Mesothelial cell of epicardium (in vitro differentiated cells): Measurements from ENCODE around the gene NOX3. TPM values are rescaled to one million over a fixed set of nuclear protein-coding genes. Genes with fewer than 3 reads are reported as not detected.

ENCODE experiments used
- DNase-seq, 2 experiments: peaks; one replicate each; pipeline ENCODE4 v3.0.0; 2021; ENCODE audit warnings: low spot score in 2 of 2; ENCODE audit not compliant: unreplicated experiment in 2 of 2
- H3K27ac Mint-ChIP-seq: 2 replicates; pipeline ENCODE4 v1.8.0; 2021; ENCODE audit warnings: mixed read lengths
- H3K27me3 Mint-ChIP-seq: 2 replicates; pipeline ENCODE4 v1.8.0; 2021; ENCODE audit warnings: low read depth, mixed read lengths
- H3K36me3 Mint-ChIP-seq: 2 replicates; pipeline ENCODE4 v1.8.0; 2021; ENCODE audit warnings: mixed read lengths
- H3K4me1 Mint-ChIP-seq: 2 replicates; pipeline ENCODE4 v1.8.0; 2021; ENCODE audit warnings: mixed read lengths
- H3K4me3 Mint-ChIP-seq: 2 replicates; pipeline ENCODE4 v1.8.0; 2021; ENCODE audit warnings: mild to moderate bottlenecking, moderate library complexity, mixed read lengths
- H3K9me3 Mint-ChIP-seq: 2 replicates; pipeline ENCODE4 v1.8.0; 2021; ENCODE audit warnings: mixed read lengths
- total RNA-seq: library from RNA; stranded (reverse); gene quantifications from 3 replicates; pipeline ENCODE4 v1.2.1, GENCODE V29; 2021
- TF ChIP-seq, protein P1 (sequence below): fragments of 200-600 bp; sonication (generic); IDR thresholded peaks from one replicate; pipeline ENCODE4 v1.5.0; 2021; ENCODE audit warnings: antibody characterized with exemption; ENCODE audit not compliant: unreplicated experiment

The NOX3 gene
- total RNA-seq, 1 donor from 2014 or later = not detected

DNA sequence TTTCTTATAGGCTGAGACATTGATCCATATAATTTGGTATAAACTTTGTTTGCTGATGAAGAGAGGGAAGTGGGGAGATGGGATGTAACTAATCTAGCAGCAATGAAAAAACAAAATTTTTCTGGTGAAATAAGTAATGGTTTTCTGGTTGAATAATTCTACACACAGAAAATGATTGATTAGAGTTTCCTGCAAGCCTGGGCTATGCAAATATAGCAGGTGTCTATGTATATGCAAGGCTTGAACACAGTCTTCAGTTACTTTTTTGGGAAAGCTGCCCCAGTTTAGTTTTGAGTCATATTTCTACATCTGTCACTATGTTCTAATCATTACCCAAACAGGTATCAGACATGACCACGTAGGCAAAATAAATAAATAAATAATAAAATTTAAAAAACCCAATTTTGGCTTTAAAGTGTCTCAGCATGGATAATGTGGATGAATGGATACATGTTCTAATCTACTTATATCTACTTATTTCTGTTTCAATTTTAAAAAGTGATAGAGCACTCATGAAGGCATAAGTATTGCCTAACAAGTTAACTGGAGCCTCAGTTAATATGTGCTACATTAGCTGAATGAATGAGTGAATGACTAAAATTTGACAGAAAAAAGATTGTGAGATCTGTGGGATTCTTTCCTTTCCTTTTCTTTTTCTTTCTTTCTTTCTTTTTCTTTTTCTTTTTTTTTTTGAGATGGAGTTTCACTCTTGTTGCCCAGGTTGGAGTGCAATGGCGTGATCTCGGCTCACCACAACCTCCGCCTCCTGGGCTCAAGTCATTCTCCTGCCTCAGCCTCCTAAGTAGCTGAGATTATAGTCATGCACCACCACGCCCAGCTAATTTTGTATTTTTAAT lies 104.1 kb downstream of the NOX3 start:
- no peak for DNase-seq
- no peak overlapping the region for H3K27ac Mint-ChIP-seq
- peaks cover 4% of the 10 kb centered on the region for H3K27me3 Mint-ChIP-seq
- H3K4me3 Mint-ChIP-seq = no peak overlapping the region
- H3K4me1 Mint-ChIP-seq = no peaks in the 10 kb centered on the region
- H3K36me3 Mint-ChIP-seq = no peaks in the 10 kb centered on the region
- H3K9me3 Mint-ChIP-seq = peaks cover 31% of the 10 kb centered on the region
- TF ChIP-seq, protein P1, sequence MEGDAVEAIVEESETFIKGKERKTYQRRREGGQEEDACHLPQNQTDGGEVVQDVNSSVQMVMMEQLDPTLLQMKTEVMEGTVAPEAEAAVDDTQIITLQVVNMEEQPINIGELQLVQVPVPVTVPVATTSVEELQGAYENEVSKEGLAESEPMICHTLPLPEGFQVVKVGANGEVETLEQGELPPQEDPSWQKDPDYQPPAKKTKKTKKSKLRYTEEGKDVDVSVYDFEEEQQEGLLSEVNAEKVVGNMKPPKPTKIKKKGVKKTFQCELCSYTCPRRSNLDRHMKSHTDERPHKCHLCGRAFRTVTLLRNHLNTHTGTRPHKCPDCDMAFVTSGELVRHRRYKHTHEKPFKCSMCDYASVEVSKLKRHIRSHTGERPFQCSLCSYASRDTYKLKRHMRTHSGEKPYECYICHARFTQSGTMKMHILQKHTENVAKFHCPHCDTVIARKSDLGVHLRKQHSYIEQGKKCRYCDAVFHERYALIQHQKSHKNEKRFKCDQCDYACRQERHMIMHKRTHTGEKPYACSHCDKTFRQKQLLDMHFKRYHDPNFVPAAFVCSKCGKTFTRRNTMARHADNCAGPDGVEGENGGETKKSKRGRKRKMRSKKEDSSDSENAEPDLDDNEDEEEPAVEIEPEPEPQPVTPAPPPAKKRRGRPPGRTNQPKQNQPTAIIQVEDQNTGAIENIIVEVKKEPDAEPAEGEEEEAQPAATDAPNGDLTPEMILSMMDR = no peak

DNA sequence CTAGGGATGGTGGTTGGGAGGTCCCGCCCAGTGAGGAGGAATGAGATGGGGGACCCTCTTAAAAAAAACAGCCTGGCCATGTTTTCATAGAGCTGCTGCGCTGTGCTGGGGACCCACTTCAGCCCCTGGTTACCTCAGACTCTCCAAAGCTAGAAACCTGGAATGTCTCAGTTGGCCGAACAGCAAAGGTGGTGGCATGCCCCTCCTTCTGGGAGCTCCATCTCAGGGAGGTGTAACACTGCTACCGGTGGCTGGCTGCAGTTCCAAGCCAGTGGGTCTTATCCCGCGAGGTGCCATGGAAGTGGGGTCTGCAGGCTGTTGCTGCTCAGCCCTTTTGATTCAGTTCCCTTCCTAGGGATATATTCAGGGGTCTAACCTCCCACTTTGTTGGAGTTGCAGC lies 105.7 kb downstream of the NOX3 start:
- Mint-ChIP-seq H3K4me3 (no peak overlapping the region), H3K27ac (no peak overlapping the region), H3K9me3 (peaks cover 40% of the 10 kb centered on the region), H3K27me3 (peaks cover 4% of the 10 kb centered on the region), H3K4me1 (no peaks in the 10 kb centered on the region), H3K36me3 (no peaks in the 10 kb centered on the region)
- no peak for DNase-seq
- TF ChIP-seq, protein P1 = no peak

DNA sequence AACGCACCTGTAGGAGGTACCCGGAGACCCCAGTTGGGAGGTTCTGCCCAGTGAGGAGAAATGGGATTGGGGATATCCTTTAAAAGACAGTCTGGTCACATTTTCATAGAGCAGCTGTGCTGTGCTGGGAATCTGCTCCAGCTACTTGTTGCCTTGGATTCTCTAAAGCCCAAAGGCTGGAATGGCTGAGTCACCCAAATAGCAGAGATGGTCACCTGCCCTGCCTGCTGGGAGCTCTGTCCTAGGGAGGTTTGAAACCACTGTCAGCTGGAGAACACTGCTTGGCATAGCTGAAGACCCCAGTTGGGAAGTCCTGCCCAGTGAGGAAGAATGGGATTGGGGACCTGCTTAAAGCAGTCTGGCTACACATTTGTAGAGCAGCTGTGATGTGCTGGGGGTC lies 106.5 kb downstream of the NOX3 start:
- TF ChIP-seq, protein P1 = no peak
- no peak overlapping the region for H3K4me3 Mint-ChIP-seq
- peaks cover 4% of the 10 kb centered on the region for H3K27me3 Mint-ChIP-seq
- H3K4me1 Mint-ChIP-seq = no peaks in the 10 kb centered on the region
- H3K36me3 Mint-ChIP-seq = no peaks in the 10 kb centered on the region
- no peak overlapping the region for H3K27ac Mint-ChIP-seq
- peaks cover 37% of the 10 kb centered on the region for H3K9me3 Mint-ChIP-seq
- DNase-seq = no peak

DNA sequence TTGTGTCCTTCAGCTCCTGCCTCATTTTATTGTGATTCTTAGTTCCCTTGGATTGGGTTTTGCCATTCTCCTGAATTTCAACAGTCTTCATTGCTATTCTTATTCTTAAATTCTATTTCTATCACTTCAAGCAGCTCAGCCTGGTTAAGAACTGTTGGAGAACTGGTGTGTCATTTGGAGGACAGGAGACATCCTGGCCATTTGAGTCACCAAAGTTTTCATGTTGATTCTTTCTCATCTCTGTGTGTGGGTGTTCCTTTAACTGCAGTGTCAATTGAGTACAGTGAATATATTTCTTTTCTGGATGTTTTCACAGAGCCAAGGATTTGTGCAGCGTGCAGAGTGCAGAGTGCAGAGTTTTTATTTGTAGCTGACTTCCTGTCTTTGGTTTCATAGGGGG lies 107.8 kb downstream of the NOX3 start:
- H3K27me3 Mint-ChIP-seq = peaks cover 4% of the 10 kb centered on the region

DNA sequence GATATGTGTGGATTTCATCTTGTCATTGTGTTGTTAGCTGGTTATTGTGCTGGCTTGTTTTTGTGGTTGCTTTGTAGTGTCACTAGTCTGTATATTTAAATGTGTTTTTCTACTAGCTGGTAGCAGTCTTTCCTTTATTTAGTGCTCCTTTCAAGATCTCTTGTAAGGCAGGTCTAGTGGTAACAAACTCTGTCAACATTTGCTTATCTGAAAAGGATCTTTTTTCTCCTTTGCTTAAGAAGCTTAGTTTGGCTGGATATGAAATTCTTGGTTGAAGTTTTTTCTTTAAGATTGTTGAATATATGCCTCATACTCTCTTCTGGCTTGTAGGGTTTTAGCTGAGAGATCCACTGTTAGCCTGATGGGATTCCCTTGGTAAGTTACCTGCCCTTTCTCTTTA lies 108.7 kb downstream of the NOX3 start:
- Mint-ChIP-seq H3K27me3 (peaks cover 4% of the 10 kb centered on the region), H3K4me3 (no peak overlapping the region), H3K9me3 (peaks cover 30% of the 10 kb centered on the region), H3K4me1 (no peaks in the 10 kb centered on the region), H3K27ac (no peak overlapping the region), H3K36me3 (no peaks in the 10 kb centered on the region)
- TF ChIP-seq, protein P1 = no peak
- no peak for DNase-seq

More for the DNA sequence above, 107.8 kb downstream of the NOX3 start:
- no peak for DNase-seq
- H3K4me3 Mint-ChIP-seq = no peak overlapping the region
- no peaks in the 10 kb centered on the region for H3K4me1 Mint-ChIP-seq
- H3K9me3 Mint-ChIP-seq = peaks cover 30% of the 10 kb centered on the region
- H3K36me3 Mint-ChIP-seq = no peaks in the 10 kb centered on the region
- TF ChIP-seq, protein P1 = no peak
- no peak overlapping the region for H3K27ac Mint-ChIP-seq

Other genes with a start within 250 kb of the NOX3 start
- not detected in 3 replicates for gene CLDN20, start 191.8 kb downstream of the NOX3 start, total RNA-seq
- gene TFB1M, start 141.4 kb downstream of the NOX3 start, total RNA-seq = 22.9 to 27.9 TPM (median 27.0 TPM) in 3 replicates